GM12874 (cell line): ENCODE results near the gene GSG1L2.

ENCODE experiments used
- CTCF ChIP-seq: IDR thresholded peaks from 2 replicates; pipeline ENCODE4 v1.5.1; 2011; ENCODE audit warnings: low read depth, mild to moderate bottlenecking, control low read depth, low read length, moderate library complexity; ENCODE audit not compliant: insufficient read depth

GSG1L2 gene

GRCh38 chr17:9769036-9769695 is 52.7 kb downstream of the GSG1L2 start:
- TF ChIP-seq CTCF, result no peak

GRCh38 chr17:9768381-9768934 is 53.4 kb downstream of the GSG1L2 start:
- no peak for TF ChIP-seq CTCF

GRCh38 chr17:9767432-9767991 is 54.4 kb downstream of the GSG1L2 start:
- no peak for TF ChIP-seq CTCF

GRCh38 chr17:9766970-9767369 is 54.9 kb downstream of the GSG1L2 start:
- TF ChIP-seq CTCF, result no peak

GRCh38 chr17:9765322-9765721 is 56.6 kb downstream of the GSG1L2 start:
- no peak for TF ChIP-seq CTCF

GRCh38 chr17:9763643-9764042 is 58.2 kb downstream of the GSG1L2 start:
- no peak for TF ChIP-seq CTCF

GRCh38 chr17:9760266-9760665 is 61.6 kb downstream of the GSG1L2 start:
- no peak for TF ChIP-seq CTCF
